Suppressor macrophage treated with lipopolysaccharide for 1 hour (primary cell): Measurements from ENCODE around the gene FAM227A.

Experiments
- DNase-seq, 3 donors: peaks; one replicate each; pipeline ENCODE4 v3.0.0-alpha.2; 2020 to 2022

FAM227A gene

GRCh38 chr22:38531251-38531938 is 124.8 kb downstream of the FAM227A start:
- peak in 2 of 3 donors; percentile 24 to 37 for DNase-seq
